HG02623 (cell line): ENCODE results near the gene SLC35F2.
"Not testable (repeated sequence)": the region's sequence is repeated elsewhere in the genome, so short reads cannot be mapped to it uniquely, and the experiment has no call there.

Experiments used
- ATAC-seq: cut with Tn5 transposase; IDR thresholded peaks from one replicate; pipeline ENCODE4 v1.9.1; 2021; ENCODE audit warnings: moderate library complexity; ENCODE audit not compliant: unreplicated experiment

Gene SLC35F2

GRCh38 chr11:107858217-107859070 lies at the start of gene SLC35F2:
SLC35F2 (minus strand) TSS chr11:107858787; CDS start chr11:107858767, 20 bp downstream.
- peak; percentile 89 for ATAC-seq

- no peak for ATAC-seq
Observed at GRCh38 chr11:107908211-107908610, 49.6 kb upstream of the SLC35F2 start.

GRCh38 chr11:107898270-107898669 lies 39.7 kb upstream of the SLC35F2 start:
- peak; percentile 67 for ATAC-seq

DNA sequence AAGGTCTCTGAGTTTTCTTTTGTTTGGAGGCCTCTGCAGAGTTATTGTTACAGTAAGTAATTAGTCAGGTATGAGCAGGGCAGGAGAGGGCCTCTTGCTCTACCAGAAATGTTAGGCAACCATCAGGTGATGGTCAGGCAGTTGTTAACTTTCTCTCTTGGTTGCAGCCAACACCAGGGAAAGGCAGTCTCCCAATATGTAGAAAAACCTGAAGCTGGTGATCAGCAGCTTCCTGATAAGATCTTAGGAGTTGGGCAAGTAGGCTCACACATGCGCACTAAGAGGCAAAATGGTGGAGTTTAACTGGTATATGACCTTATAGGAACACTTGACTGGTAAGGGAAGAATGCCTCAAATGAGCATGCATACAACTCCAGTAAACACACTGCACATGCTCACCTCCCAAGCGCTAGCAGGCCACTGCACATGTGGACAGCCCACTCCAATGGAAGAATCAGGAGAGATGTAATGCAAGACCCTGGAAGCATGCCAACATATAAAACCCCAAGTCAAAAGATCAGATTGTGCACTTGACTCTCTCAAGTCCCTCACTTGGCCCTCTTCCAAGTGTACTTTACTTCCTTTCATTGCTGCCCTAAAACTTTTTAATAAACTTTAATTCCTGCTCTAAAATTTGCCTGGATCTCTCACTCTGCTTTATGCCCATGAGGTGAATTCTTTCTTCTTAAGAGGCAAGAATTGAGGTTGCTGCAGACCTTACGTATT lies 23.7 kb upstream of the SLC35F2 start:
- no peak for ATAC-seq

DNA sequence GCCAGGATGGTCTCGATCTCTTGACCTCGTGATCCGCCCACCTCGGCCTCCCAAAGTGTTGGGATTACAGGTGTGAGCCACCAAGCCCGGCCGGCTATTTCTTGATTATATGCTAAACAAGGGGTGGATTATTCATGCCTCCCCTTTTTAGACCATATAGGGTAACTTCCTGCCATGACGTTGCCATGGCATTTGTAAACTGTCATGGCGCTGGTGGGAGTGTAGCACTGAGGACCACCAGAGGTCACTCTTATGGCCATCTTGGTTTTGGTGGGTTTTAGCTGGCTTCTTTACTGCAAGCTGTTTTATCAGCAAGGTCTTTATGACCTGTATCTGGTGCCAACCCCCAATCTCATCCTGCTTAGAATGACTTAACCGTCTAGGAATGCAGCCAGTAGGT lies 22.9 kb upstream of the SLC35F2 start:
- ATAC-seq, result not testable (repeated sequence)

GRCh38 chr11:107876141-107876540 lies 17.6 kb upstream of the SLC35F2 start:
- no peak for ATAC-seq

- no peak for ATAC-seq
Observed at GRCh38 chr11:107864591-107864990, 6.0 kb upstream of the SLC35F2 start.

DNA sequence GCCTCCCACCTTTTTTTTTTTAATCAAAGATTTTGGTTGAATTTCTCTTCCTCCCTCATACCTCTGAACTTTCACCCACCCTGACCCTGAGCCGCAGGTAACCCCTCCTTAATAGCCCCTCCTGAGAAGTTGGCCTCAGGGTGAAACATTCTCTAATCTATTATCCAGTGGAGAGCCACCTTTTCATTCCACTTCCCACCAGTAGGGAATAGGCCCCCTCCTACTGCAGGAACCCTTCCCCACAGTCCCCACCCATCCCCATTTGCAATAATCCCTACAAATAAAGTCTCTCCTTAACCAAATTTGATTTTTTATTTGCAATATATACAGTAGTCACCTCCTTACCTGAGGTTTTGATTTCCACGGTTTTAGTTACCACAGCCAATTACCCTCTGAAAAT lies 2.1 kb upstream of the SLC35F2 start:
- no peak for ATAC-seq

DNA sequence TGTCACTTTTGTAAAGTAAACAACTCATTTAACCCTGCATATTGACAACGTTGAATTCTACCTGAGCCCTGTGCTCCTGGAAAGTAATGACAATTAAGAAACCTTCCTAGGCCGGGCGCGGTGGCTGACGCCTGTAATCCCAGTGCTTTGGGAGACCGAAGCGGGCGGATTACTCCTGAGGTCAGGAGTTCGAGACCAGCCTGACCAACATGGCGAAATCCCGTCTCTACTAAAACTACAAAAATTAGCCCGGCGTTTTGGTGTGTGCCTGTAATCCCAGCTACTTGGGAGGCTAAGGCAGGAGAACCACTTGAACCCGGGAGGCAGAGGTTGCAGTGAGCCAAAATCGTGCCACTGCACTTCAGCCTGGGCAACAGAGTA lies 1.6 kb upstream of the SLC35F2 start:
- not testable (repeated sequence) for ATAC-seq

GRCh38 chr11:107859459-107860239 lies 1.1 kb upstream of the SLC35F2 start:
- ATAC-seq, result no peak

GRCh38 chr11:107857550-107858216 lies 904 bp downstream of the SLC35F2 start:
- ATAC-seq, result no peak

- no peak for ATAC-seq
Observed at GRCh38 chr11:107856981-107857517, 1.5 kb downstream of the SLC35F2 start.

DNA sequence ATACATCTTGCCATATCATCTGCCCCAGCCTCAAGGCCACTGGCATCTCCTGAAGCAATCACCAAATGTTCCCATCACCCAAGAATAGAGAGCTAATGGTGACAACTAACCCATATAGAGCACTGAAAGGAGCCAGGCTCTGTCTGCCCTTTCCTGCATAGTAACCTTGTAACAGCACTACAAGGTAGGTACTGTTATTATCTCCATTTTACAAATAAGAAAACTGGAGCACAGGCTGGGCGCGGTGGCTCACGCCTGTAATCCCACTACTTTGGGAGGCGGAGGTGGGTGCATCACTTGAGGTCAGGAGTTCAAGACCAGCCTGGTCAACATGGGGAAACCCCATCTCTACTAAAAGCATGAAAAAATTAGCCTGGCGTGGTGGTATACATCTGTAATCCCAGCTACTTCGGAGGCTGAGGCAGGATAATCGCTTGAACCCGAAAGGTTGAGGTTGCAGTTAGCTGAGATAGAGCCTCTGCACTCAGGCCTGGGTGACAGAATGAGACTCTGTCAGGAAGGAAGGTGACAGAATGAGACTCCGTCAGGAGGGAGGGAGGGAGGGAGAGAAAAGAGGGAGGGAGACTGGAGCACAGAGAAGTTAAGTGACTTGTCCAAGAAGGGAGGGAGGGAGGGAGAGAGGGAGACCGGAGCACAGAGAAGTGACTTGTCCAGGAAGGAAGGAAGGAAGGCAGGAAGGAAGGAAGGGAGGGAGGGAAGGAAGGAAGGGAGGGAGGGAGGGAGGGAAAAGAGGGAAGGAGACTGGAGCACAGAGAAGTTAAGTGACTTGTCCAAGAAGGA lies 2.2 kb downstream of the SLC35F2 start:
- ATAC-seq, result no peak

DNA sequence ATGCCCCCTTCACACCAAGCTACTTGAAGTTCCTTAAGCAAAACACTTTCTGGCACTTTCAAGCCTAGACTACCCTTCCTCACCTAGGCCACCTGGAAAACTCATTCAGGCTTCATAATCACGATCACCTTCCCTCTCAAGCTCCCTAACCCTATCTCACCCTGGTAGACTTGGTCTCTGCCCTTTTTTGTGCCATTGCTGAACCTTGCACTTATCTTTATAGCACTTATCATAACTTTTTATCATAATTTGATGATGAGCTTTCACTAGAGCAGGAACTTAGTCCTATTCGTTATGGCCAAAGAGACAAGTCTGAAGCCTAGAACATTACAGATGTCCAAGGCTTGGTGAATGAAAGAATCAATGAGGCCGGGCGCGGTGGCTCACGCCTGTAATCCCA lies 5.5 kb downstream of the SLC35F2 start:
- ATAC-seq, result no peak

DNA sequence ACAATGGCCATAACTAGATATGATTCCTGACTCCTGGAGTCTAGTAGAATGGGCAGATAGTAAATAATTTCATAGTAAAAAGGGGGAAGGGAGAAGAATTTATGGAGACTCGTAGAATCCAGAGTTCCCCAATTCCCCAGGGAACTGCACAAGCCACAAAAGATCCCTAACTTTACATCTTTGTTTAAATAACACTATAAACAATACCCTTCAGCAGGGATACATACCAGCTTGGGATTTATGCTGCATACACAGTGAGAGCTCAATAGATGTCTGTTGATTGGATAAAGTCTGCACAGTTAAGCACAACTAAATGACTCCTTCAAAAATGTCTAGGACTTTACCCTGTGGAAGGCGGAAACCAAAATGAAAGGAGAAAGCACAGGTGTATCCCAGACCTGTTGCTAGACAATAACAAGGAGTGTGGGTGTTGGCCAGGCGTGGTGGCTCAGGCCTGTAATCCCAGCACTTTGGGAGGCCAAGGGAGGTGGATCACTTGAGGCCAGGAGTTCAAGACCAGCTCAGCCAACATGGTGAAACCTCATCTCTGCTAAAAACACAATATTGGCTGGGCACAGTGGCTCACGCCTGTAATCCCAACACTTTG lies 6.8 kb downstream of the SLC35F2 start:
- no peak for ATAC-seq

DNA sequence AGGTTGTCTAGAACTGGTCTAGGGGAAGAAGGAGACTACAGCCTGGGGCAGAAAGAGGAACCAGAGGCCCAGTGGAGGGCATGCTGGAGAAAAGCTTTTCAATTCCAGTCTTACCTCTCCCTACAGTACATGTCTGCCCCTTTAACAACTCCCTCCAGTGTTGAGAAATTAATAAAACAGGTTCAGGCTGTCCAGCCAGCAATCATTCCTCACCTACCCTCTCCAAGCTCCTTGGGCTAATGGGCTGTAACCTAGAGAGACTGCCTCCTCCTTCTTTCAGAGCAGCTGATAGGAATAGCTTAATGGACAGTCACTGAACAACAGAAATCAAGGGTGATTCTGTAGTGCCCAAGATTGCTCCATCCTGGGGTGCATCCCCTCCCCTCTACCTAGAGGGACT lies 8.8 kb downstream of the SLC35F2 start:
- ATAC-seq, result no peak

DNA sequence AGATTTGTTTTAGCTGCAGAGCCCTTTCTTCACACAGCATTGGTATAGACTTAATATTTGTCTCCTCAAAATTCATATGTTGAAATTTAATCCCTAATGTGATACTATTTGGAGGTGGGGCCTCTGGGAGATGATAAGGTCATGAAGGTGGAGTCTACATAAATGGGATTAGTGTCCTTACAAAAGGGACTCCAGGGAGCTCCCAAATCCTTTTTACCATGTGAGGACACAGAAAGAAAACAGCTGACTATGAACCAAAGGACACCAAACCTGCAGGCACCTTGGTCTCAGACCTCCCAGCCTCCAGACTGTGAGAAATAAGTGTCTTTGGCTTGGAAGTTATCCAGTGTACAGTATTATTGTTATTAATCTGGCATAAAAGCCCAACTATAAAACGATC lies 10.2 kb downstream of the SLC35F2 start:
- no peak for ATAC-seq

- no peak for ATAC-seq
Observed at GRCh38 chr11:107847184-107847583, 11.4 kb downstream of the SLC35F2 start.

DNA sequence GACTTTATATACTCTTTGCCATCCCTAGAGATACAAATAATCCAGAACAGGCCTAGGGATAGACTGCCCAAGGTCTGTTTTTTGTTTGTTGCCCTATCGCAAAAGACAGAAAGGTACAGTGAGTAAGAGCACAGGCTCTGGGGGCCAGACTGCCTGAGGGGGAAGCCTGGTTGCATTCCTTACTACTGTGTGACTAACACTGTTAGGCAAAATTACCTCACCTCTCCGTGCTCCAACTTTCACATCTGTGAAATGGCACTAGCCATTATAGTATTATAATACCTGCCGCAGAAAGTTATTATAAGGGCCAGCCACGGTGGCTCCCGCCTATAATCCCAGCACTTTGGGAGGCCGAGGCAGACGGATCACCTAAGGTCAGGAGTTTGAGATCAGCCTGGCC lies 14.5 kb downstream of the SLC35F2 start:
- ATAC-seq, result no peak
